Thymus (tissue), 11 donors: ENCODE measurements around the gene ADGRE1. TPM values are rescaled to one million over a fixed set of nuclear protein-coding genes. Genes with fewer than 3 reads are reported as not detected.
"Not testable (repeated sequence)": the region's sequence is repeated elsewhere in the genome, so short reads cannot be mapped to it uniquely, and the experiment has no call there.

Experiments
- DNase-seq, 9 donors: peaks; one replicate each; pipeline ENCODE4 v3.0.0-alpha.2; 2013; ENCODE audit warnings: low spot score in 9 of 9, low read depth in 6 of 9, missing footprints in 1 of 9
- H3K27ac ChIP-seq, 2 donors: one replicate each; pipeline ENCODE4 v1.5.1; 2013; ENCODE audit warnings: control low read depth in 1 of 2, low read depth in 1 of 2, low read length in 1 of 2, mild to moderate bottlenecking in 1 of 2, moderate library complexity in 1 of 2
- H3K27me3 ChIP-seq, 2 donors: one replicate each; pipeline ENCODE4 v1.5.1; 2013; ENCODE audit warnings: low read length in 1 of 2; ENCODE audit not compliant: control insufficient read depth in 2 of 2, insufficient read depth in 1 of 2
- H3K36me3 ChIP-seq, 2 donors: one replicate each; pipeline ENCODE4 v1.5.1; 2013; ENCODE audit warnings: low read length in 1 of 2, mild to moderate bottlenecking in 1 of 2, moderate library complexity in 1 of 2; ENCODE audit not compliant: control insufficient read depth in 2 of 2, insufficient read depth in 2 of 2
- H3K4me1 ChIP-seq, 2 donors: one replicate each; pipeline ENCODE4 v1.5.1; 2013; ENCODE audit warnings: low read length in 2 of 2; ENCODE audit not compliant: control insufficient read depth in 2 of 2, insufficient read depth in 2 of 2
- H3K4me3 ChIP-seq, 2 donors: one replicate each; pipeline ENCODE4 v1.5.1; 2013; ENCODE audit warnings: low read length in 2 of 2, control low read depth in 1 of 2, mild to moderate bottlenecking in 1 of 2
- H3K9me3 ChIP-seq, 2 donors: one replicate each; pipeline ENCODE4 v1.5.1; 2013; ENCODE audit warnings: low read length in 1 of 2, mild to moderate bottlenecking in 1 of 2; ENCODE audit not compliant: control insufficient read depth in 2 of 2, insufficient read depth in 1 of 2
- WGBS: extraction: QIAGEN DNeasy Blood & Tissue Kit; methylation state at CpG from one replicate; pipeline ENCODE4 v1.1.7; 2013; 5-methylcytosine and 5-hydroxymethylcytosine counted together
- polyA plus RNA-seq: library from polyadenylated mRNA; stranded (reverse); fragments of 200-250 nt; gene quantifications from one replicate; pipeline ENCODE4 v1.2.3, GENCODE V29; 2013
- total RNA-seq: library from RNA; stranded (reverse); fragments of 120-200 nt; gene quantifications from one replicate; pipeline ENCODE4 v1.2.4, GENCODE V29; 2013
- donor health status: healthy.

ADGRE1 gene
- total and polyA plus RNA-seq, 2 donors: 1.8 to 3.9 TPM

GRCh38 chr19:6854758-6855157 lies 32.6 kb upstream of the ADGRE1 start:
- no peaks in the 10 kb centered on the region for H3K4me1 ChIP-seq
- H3K36me3 ChIP-seq: peaks cover 57 to 66% of the 10 kb centered on the region in 2 donors
- no peak overlapping the region for H3K27ac ChIP-seq
- H3K4me3 ChIP-seq: no peak overlapping the region
- DNase-seq: no peak
- no peaks in the 10 kb centered on the region for H3K27me3 ChIP-seq
- WGBS: 98% methylated on average over 2 of the region's 2 CpGs
- H3K9me3 ChIP-seq: no peaks in the 10 kb centered on the region

GRCh38 chr19:6856749-6857372 lies 30.5 kb upstream of the ADGRE1 start:
- H3K4me1 ChIP-seq: peaks cover 0 to 5% of the 10 kb centered on the region in 2 donors
- H3K9me3 ChIP-seq: no peaks in the 10 kb centered on the region
- peaks cover 47 to 49% of the 10 kb centered on the region in 2 donors for H3K36me3 ChIP-seq
- H3K4me3 ChIP-seq: no peak overlapping the region
- no peaks in the 10 kb centered on the region for H3K27me3 ChIP-seq
- no peak for DNase-seq
- H3K27ac ChIP-seq: no peak overlapping the region
- WGBS: 93% methylated on average over 14 of the region's 14 CpGs

GRCh38 chr19:6861683-6862286 lies 25.6 kb upstream of the ADGRE1 start:
- Histone ChIP-seq H3K4me1 (peaks cover 0 to 19% of the 10 kb centered on the region in 2 donors), H3K27me3 (no peaks in the 10 kb centered on the region), H3K27ac (no peak overlapping the region), H3K36me3 (peaks cover 6 to 11% of the 10 kb centered on the region in 2 donors), H3K4me3 (no peak overlapping the region), H3K9me3 (no peaks in the 10 kb centered on the region)
- DNase-seq: no peak
- WGBS: 89% methylated on average over 10 of the region's 10 CpGs

GRCh38 chr19:6862673-6863078 lies 24.7 kb upstream of the ADGRE1 start:
- peak overlapping the region; percentile 24 to 40 for H3K4me3 ChIP-seq
- H3K9me3 ChIP-seq: no peaks in the 10 kb centered on the region
- WGBS: 3% methylated on average over 16 of the region's 16 CpGs
- DNase-seq: peak; percentile 65 to 94 (median 83)
- H3K4me1 ChIP-seq: peaks cover 0 to 19% of the 10 kb centered on the region in 2 donors
- H3K36me3 ChIP-seq: peaks cover 0 to 3% of the 10 kb centered on the region in 2 donors
- peak overlapping the region in 1 of 2 donors; percentile 68 for H3K27ac ChIP-seq
- no peaks in the 10 kb centered on the region for H3K27me3 ChIP-seq

GRCh38 chr19:6864325-6864940 lies 22.9 kb upstream of the ADGRE1 start:
- H3K27me3 ChIP-seq: no peaks in the 10 kb centered on the region
- no peak overlapping the region for H3K4me3 ChIP-seq
- no peak for DNase-seq
- H3K27ac ChIP-seq: no peak overlapping the region
- peaks cover 0 to 21% of the 10 kb centered on the region in 2 donors for H3K4me1 ChIP-seq
- 71% methylated on average over 9 of the region's 9 CpGs for WGBS
- H3K9me3 ChIP-seq: no peaks in the 10 kb centered on the region
- no peaks in the 10 kb centered on the region for H3K36me3 ChIP-seq

GRCh38 chr19:6865849-6866248 lies 21.5 kb upstream of the ADGRE1 start:
- no peak for DNase-seq
- WGBS: 91% methylated on average over 10 of the region's 10 CpGs
- H3K9me3 ChIP-seq: no peaks in the 10 kb centered on the region
- H3K4me1 ChIP-seq: peaks cover 0 to 21% of the 10 kb centered on the region in 2 donors
- no peaks in the 10 kb centered on the region for H3K27me3 ChIP-seq
- H3K27ac ChIP-seq: no peak overlapping the region
- no peaks in the 10 kb centered on the region for H3K36me3 ChIP-seq
- H3K4me3 ChIP-seq: no peak overlapping the region

- no peaks in the 10 kb centered on the region for H3K9me3 ChIP-seq
- 93% methylated on average over 6 of the region's 6 CpGs for WGBS
- H3K27me3 ChIP-seq: no peaks in the 10 kb centered on the region
- H3K36me3 ChIP-seq: no peaks in the 10 kb centered on the region
- DNase-seq: no peak
- H3K4me3 ChIP-seq: no peak overlapping the region
- H3K4me1 ChIP-seq: peaks cover 0 to 16% of the 10 kb centered on the region in 2 donors
- no peak overlapping the region for H3K27ac ChIP-seq
Observed at GRCh38 chr19:6866741-6867151, 20.6 kb upstream of the ADGRE1 start.

- 7% methylated on average over 4 of the region's 4 CpGs for WGBS
- Histone ChIP-seq H3K27me3 (no peaks in the 10 kb centered on the region), H3K4me3 (no peak overlapping the region), H3K9me3 (no peaks in the 10 kb centered on the region), H3K4me1 (peaks cover 0 to 6% of the 10 kb centered on the region in 2 donors), H3K27ac (peak overlapping the region in 1 of 2 donors; percentile 60), H3K36me3 (no peaks in the 10 kb centered on the region)
- DNase-seq: no peak
Observed at GRCh38 chr19:6868351-6868750, 19.0 kb upstream of the ADGRE1 start.

GRCh38 chr19:6869151-6869882 lies 18.1 kb upstream of the ADGRE1 start:
- not testable (repeated sequence) for H3K36me3 ChIP-seq, H3K27ac ChIP-seq, H3K4me3 ChIP-seq, H3K4me1 ChIP-seq, H3K27me3 ChIP-seq, DNase-seq, H3K9me3 ChIP-seq
- WGBS: 97% methylated on average over 22 of the region's 22 CpGs
